Activated CD4-positive, alpha-beta T cell treated with anti-CD3 and anti-CD28 coated beads, Interleukin-2, amount 10 ng/mL, durations not matched to agents 7 days and 5 days (primary cell): Measurements from ENCODE around the gene CNOT8. TPM values are rescaled to one million over a fixed set of nuclear protein-coding genes. Genes with fewer than 3 reads are reported as not detected.

Experiments
- CTCF ChIA-PET: fragments of 350-600 bp; sonication (Branson Sonifier 250); formaldehyde crosslinking; loops from one replicate; lab custom pipeline; 2021; ENCODE audit warnings: antibody characterized with exemption; lab: Charles Lee
- POLR2A ChIA-PET: fragments of 350-600 bp; sonication (Branson Sonifier 250); formaldehyde crosslinking; loops from one replicate; lab custom pipeline; 2021; ENCODE audit warnings: antibody characterized with exemption; lab: Charles Lee
- DNase-seq: peaks from one replicate; pipeline ENCODE4 v3.0.0-alpha.2; 2020
- H3K27ac Mint-ChIP-seq: one replicate; pipeline ENCODE4 v1.8.0; 2021; ENCODE audit warnings: mild to moderate bottlenecking, moderate library complexity, mixed read lengths
- H3K27me3 Mint-ChIP-seq: one replicate; pipeline ENCODE4 v1.8.0; 2021; ENCODE audit warnings: mixed read lengths
- H3K36me3 Mint-ChIP-seq: one replicate; pipeline ENCODE4 v1.8.0; 2021; ENCODE audit warnings: low read depth, mixed read lengths
- H3K4me1 Mint-ChIP-seq: one replicate; pipeline ENCODE4 v1.8.0; 2021; ENCODE audit warnings: mixed read lengths
- H3K4me3 Mint-ChIP-seq: one replicate; pipeline ENCODE4 v1.8.0; 2021; ENCODE audit warnings: mild to moderate bottlenecking, moderate library complexity, mixed read lengths
- H3K9me3 Mint-ChIP-seq: one replicate; pipeline ENCODE4 v1.8.0; 2021; ENCODE audit warnings: mixed read lengths
- total RNA-seq, 2 experiments: library from RNA; stranded (reverse); gene quantifications; one replicate each; pipeline ENCODE4 v1.2.3, GENCODE V29; 2021

CNOT8 gene
- total RNA-seq = 10 to 100 TPM; 78.7 to 84.7 TPM

DNA sequence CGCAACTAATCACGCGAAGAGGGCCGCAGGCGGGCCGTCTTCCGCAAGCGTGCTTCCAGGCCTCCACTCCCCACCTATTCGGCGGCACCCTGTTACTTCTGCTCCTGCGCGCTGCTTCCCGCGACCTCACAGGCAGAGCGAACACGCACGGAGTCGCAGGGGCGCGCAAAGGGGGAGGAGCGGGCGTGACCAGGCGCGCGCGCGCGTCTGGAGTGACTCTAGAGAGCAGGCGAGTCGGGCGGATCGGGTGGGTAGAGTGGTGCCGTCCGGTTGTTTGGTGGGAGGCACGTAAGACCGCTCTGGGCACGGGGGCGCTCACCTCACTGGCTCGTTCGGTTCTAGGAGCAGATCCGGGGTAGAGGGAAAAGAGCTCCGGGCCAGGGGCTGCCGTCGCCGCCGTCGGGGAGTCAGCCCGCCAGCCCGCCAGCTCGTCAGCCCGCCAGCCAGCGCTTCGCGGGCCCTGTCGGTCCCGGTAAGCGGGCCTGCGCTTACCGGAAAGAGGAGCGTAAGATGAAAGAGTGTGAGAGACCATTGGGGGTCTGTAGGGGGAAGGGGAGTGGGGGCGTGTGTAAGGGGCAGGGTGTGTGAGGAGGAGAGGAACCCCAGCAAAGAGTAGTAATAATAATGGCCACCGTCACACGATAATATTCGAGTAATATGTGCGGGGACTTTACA is at the start of gene CNOT8:
TSS of gene CNOT8 (plus strand) at position 331 of the 675 bp plus-strand sequence. CDS start 4,652 bp downstream, outside the sequence.
- Mint-ChIP-seq H3K36me3 (peaks cover 36% of the 10 kb centered on the region), H3K4me1 (peaks cover 43% of the 10 kb centered on the region), H3K27me3 (no peaks in the 10 kb centered on the region), H3K9me3 (no peaks in the 10 kb centered on the region), H3K4me3 (peak within 1 kb of the TSS; percentile 88), H3K27ac (peak within 1 kb of the TSS; percentile 99)
- ChIA-PET POLR2A (no interaction called here), CTCF (no interaction called here)
- DNase-seq = peak; percentile 97

DNA sequence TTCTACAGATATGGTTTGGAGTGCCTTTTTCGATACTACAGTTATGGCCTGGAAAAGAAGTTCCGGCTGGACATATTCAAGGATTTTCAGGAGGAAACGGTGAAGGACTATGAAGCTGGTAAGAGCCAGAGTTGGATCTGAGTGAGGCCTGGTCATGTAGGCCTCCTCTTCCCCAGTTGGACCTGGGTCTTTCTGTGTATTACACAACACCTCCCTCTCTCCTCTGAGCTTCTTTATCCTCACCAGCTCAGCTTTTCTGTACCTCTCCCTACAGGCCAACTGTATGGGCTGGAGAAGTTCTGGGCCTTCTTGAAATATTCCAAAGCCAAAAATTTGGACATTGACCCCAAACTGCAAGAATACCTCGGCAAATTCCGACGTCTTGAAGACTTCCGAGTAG is 47.2 kb upstream of the CNOT8 start:
- H3K27ac Mint-ChIP-seq = no peak overlapping the region
- H3K4me1 Mint-ChIP-seq = peaks cover 37% of the 10 kb centered on the region
- H3K9me3 Mint-ChIP-seq = no peaks in the 10 kb centered on the region
- no peaks in the 10 kb centered on the region for H3K27me3 Mint-ChIP-seq
- peaks cover 71% of the 10 kb centered on the region for H3K36me3 Mint-ChIP-seq
- H3K4me3 Mint-ChIP-seq = no peak overlapping the region
- DNase-seq = no peak
- ChIA-PET CTCF (interaction anchor here (1.7 kb wide), 1 partner anchor 161 kb away, joined by 5 read pairs; no protein-coding TSS in a partner anchor), POLR2A (no interaction called here)

DNA sequence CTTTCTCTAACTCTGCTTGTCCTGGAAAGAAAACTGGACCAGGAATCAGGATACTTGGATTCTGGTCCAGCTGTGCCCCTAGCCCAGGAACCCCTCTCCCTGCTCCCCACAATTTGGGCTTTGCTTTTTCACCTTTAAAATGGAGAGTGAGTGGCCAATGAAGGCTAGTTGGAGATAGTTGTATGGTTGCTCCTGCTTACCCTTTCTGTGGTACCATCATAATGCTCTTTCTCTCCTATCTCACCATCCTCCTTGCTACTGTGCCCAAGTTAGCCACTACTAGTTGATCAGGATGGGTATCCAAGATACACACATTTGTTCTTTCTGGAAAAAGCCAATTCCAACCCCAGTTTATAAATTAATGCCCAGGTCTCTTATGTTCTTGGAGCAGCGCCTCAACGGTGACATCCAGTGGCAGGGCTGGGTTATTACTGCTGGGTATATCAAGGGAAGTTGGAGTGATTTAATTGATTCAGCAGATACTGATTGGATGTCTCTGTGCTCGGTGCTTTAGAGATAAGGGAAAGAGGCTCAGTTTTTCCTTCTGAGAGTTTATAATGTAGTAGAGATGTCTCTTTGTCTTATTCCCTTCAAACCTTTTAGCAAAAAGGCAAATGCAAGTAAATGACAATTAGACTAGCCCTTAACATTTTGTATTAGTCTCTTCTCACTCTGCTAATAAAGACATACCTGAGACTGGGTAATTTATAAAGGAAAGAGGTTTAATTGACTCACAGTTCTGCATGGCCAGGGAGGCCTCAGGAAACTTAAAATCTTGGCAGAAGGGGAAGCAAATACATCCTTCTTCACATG is 46.6 kb upstream of the CNOT8 start:
- ChIA-PET CTCF (interaction anchor here (1.7 kb wide), 1 partner anchor 162 kb away, joined by 5 read pairs; no protein-coding TSS in a partner anchor), POLR2A (no interaction called here)

DNA sequence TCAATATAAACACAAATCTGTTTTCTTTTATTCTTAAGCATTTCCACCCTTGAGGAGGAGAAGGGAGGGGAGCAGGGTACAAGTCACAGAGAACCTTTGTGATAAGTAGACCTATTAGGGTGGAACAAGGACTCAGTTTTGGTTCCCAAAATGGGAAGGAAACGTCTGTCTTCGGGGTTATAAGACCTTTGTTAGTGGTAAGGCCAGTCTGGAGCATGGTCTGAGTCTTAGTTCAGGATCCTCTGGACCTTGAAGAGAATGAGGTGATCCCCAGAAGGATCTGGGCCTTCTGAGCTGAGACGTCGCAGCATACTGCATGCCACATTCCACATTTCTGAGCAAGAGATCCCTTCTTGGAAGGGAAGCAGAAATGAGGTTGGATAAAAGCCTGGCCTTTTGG is 45.3 kb upstream of the CNOT8 start:
- CTCF ChIA-PET = no interaction called here
- Mint-ChIP-seq H3K9me3 (no peaks in the 10 kb centered on the region), H3K27ac (peak overlapping the region; percentile 87), H3K4me1 (peaks cover 39% of the 10 kb centered on the region), H3K4me3 (no peak overlapping the region), H3K36me3 (peaks cover 69% of the 10 kb centered on the region), H3K27me3 (no peaks in the 10 kb centered on the region)
- POLR2A ChIA-PET = no interaction called here
- DNase-seq = no peak

More for the DNA sequence above, 46.6 kb upstream of the CNOT8 start:
- DNase-seq = peak; percentile 71
- H3K27me3 Mint-ChIP-seq = no peaks in the 10 kb centered on the region
- no peak overlapping the region for H3K4me3 Mint-ChIP-seq
- peaks cover 69% of the 10 kb centered on the region for H3K36me3 Mint-ChIP-seq
- H3K27ac Mint-ChIP-seq = peak overlapping the region; percentile 65
- peaks cover 37% of the 10 kb centered on the region for H3K4me1 Mint-ChIP-seq
- no peaks in the 10 kb centered on the region for H3K9me3 Mint-ChIP-seq

DNA sequence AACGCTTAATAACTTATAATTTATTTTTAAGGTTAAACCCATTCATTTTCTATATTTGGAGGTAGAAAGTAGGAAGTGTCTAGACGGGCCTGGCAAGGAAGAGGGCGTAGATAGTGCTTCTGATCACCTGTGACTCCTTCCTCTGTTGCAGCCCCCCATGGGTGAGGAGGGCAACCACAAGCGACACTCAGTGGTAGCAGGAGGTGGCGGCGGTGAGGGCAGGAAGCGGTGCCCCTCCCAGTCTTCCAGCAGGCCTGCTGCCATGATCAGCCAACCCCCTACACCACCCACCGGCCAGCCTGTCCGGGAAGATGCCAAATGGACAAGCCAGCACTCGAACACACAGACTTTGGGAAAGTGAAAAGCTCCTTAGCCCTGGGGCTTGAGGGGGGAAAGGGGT is 44.7 kb upstream of the CNOT8 start:
- H3K36me3 Mint-ChIP-seq = peaks cover 67% of the 10 kb centered on the region
- peak overlapping the region; percentile 87 for H3K27ac Mint-ChIP-seq
- H3K9me3 Mint-ChIP-seq = no peaks in the 10 kb centered on the region
- no peaks in the 10 kb centered on the region for H3K27me3 Mint-ChIP-seq
- CTCF ChIA-PET = no interaction called here
- peak; percentile 45 for DNase-seq
- peaks cover 40% of the 10 kb centered on the region for H3K4me1 Mint-ChIP-seq
- no peak overlapping the region for H3K4me3 Mint-ChIP-seq
- POLR2A ChIA-PET = no interaction called here

DNA sequence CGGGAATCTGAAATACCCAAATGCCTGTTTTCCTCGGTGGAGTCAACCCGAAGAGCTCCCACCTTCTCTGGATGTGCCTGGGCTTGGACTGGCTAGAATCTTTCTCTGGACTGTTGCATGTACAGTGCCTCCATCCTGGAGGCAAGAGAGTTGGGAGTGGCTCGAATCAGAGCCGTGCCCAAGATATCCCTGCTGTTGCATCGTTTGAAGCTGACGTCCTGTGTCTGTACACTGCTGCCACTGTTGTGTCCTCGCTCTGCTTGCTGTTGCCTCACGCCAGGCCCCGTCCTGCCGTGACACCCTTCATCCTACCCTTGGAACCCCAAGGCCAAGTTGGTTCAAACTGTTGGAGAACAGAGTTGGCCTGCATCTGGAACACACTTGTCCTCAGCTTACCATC is 43.4 kb upstream of the CNOT8 start:
- Mint-ChIP-seq H3K36me3 (peaks cover 59% of the 10 kb centered on the region), H3K27ac (peak overlapping the region; percentile 57), H3K9me3 (no peaks in the 10 kb centered on the region), H3K4me3 (no peak overlapping the region), H3K4me1 (peaks cover 49% of the 10 kb centered on the region), H3K27me3 (no peaks in the 10 kb centered on the region)
- ChIA-PET CTCF (interaction anchor here (0.7 kb wide), 1 partner anchor 102 kb away, joined by 3 read pairs; no protein-coding TSS in a partner anchor), POLR2A (no interaction called here)
- DNase-seq = no peak

DNA sequence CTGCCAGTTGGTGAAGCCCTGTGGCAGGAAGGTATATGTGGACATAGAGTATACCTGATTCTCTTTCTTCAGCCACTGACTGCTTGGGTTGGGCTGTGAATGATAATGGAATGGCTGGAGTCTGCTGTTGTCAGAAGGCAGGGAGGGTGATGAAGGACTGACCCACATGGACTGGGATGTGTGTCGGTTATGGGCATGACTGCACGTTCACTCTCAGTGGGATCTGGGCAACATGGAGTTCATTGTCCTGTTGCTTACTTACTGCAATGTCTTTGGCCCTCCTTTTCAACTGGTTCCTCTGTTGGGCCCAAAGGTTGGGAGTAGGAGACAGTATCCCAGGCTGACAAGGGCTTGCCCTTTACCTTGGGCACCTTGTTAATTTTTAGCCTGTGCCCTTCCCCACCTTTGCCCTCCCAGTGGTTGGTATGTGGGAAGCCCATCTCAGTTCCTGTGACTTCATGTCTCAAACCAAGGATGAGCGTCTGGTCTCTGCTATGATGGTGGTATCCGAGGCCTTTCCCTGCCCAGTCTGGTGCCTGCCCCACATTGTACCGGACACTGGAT is 42.7 kb upstream of the CNOT8 start:
- H3K9me3 Mint-ChIP-seq = no peaks in the 10 kb centered on the region
- peaks cover 58% of the 10 kb centered on the region for H3K36me3 Mint-ChIP-seq
- H3K4me1 Mint-ChIP-seq = peaks cover 49% of the 10 kb centered on the region
- H3K27me3 Mint-ChIP-seq = no peaks in the 10 kb centered on the region
- ChIA-PET CTCF (no interaction called here), POLR2A (no interaction called here)
- no peak overlapping the region for H3K4me3 Mint-ChIP-seq
- peak overlapping the region; percentile 41 for H3K27ac Mint-ChIP-seq
- no peak for DNase-seq

DNA sequence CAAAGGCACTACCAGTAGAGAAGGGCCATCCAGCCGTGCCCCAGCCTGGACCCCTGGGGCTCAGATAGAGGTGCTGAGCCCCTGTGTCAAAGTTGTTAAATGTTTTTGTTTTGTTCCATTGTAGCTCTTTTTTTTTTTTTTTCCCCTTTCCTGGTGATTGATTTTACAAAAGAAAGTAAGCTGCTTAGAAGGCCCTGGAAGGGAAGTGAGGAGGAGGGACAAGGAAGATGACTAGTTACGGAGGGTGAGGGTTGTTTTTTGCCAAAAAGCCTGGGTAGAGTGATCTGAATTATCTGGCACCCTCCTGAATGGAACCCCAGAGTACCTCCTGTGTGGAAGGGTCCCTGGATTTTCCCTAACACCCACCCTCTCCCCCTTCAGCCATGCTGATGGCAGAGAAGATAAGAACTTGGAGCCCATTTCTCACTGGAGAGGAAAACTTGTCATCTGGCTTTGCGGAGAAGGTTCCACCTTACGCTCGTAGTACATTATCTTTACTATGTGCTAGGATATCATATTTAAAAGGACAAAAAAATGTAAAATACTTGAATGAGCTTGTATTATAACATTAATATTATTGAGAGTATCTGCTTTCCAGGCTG is 41.4 kb upstream of the CNOT8 start:
- Mint-ChIP-seq H3K36me3 (peaks cover 52% of the 10 kb centered on the region), H3K27me3 (no peaks in the 10 kb centered on the region), H3K27ac (peak overlapping the region; percentile 60), H3K4me1 (peaks cover 51% of the 10 kb centered on the region), H3K9me3 (no peaks in the 10 kb centered on the region), H3K4me3 (no peak overlapping the region)
- ChIA-PET POLR2A (no interaction called here), CTCF (interaction anchor here (0.6 to 1.0 kb wide), 4 partner anchors 12 to 640 kb away, joined by 3 to 8 read pairs (median 3); no protein-coding TSS in a partner anchor)
- DNase-seq = no peak

DNA sequence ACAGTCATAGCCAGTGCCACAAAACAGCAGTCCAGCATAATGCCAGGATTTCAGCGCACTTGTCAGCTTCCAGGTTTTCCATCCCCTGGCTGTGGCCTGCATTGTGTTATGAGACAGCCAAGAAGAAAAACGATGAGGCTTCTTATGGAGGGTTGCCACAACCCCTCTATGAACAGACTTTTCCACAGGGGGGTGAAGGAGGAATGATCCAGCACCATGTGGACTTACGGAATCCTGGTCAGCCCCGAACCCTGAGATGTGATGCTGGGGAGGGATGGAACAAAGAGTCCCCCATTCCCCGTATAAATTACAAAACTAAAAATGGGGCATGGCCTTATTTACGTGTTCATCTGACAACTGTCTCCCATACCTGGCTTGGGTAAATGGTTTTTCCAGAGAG is 40.6 kb upstream of the CNOT8 start:
- CTCF ChIA-PET = interaction anchor here (1.0 kb wide), 1 partner anchor 12 kb away, joined by 3 read pairs; no protein-coding TSS in a partner anchor
- no peaks in the 10 kb centered on the region for H3K27me3 Mint-ChIP-seq
- H3K27ac Mint-ChIP-seq = no peak overlapping the region
- DNase-seq = no peak
- H3K9me3 Mint-ChIP-seq = no peaks in the 10 kb centered on the region
- no peak overlapping the region for H3K4me3 Mint-ChIP-seq
- POLR2A ChIA-PET = no interaction called here
- H3K4me1 Mint-ChIP-seq = peaks cover 43% of the 10 kb centered on the region
- peaks cover 50% of the 10 kb centered on the region for H3K36me3 Mint-ChIP-seq

DNA sequence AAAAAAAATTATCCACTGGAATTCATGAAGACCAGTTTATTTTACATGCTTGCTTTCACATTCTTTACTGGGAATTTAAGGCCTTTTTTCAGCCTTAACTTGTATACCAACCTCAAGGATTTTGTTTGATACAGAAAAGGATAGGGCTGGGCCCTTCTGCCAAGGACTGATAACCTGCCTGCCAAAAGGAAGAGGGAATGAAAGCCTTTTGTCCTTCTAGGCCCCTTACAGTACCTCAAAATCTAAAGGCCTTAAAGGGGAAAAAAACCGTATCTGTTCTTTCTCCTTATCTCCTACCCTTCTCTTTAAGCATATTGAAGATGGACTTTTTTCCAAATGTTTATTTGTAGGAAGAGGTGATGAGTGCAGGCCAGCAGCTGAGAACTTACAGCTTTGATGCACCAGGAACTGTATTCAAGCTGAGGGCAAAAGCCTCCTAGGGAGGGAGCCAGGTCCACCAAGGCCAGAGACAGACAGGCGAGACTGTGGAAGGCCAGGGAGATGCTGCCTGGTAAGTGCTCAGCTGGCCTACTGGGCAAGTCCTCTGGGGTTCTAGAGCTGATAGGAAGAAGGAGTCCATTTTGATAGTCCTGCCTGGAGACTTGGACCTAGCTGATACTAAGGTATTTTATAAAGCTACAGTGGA is 39.8 kb upstream of the CNOT8 start:
- ChIA-PET POLR2A (no interaction called here), CTCF (interaction anchor here (0.6 kb wide), 1 partner anchor 16 kb away, joined by 3 read pairs; no protein-coding TSS in a partner anchor)
- Mint-ChIP-seq H3K4me3 (no peak overlapping the region), H3K27me3 (no peaks in the 10 kb centered on the region), H3K27ac (peak overlapping the region; percentile 2), H3K9me3 (no peaks in the 10 kb centered on the region), H3K4me1 (peaks cover 36% of the 10 kb centered on the region), H3K36me3 (peaks cover 48% of the 10 kb centered on the region)
- DNase-seq = no peak

DNA sequence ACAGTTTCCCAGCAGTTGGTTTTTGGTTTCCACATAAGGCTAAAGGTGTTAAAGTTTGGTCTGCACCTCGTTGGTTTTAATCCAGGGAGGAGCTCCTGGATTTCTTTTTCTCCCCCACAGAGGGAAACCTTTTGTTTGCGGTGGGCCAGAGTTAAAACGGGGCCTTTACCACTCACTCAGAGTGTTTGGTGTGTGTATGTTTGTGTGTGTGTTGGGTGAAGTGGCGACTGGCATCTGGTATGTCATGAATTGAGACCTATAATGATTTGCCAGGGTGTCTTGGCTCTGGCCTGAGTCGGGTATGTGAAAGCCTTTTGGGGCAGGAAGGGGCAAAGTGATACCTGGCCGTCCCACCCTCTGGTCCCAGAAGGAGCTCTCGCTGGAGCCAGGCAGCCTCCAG is 38.9 kb upstream of the CNOT8 start:
- no peak overlapping the region for H3K4me3 Mint-ChIP-seq
- H3K36me3 Mint-ChIP-seq = peaks cover 44% of the 10 kb centered on the region
- no peaks in the 10 kb centered on the region for H3K27me3 Mint-ChIP-seq
- no peaks in the 10 kb centered on the region for H3K9me3 Mint-ChIP-seq
- CTCF ChIA-PET = interaction anchor here (0.6 kb wide), 1 partner anchor 142 kb away, joined by 3 read pairs; no protein-coding TSS in a partner anchor
- peaks cover 28% of the 10 kb centered on the region for H3K4me1 Mint-ChIP-seq
- no peak for DNase-seq
- H3K27ac Mint-ChIP-seq = peak overlapping the region; percentile 75
- POLR2A ChIA-PET = no interaction called here

DNA sequence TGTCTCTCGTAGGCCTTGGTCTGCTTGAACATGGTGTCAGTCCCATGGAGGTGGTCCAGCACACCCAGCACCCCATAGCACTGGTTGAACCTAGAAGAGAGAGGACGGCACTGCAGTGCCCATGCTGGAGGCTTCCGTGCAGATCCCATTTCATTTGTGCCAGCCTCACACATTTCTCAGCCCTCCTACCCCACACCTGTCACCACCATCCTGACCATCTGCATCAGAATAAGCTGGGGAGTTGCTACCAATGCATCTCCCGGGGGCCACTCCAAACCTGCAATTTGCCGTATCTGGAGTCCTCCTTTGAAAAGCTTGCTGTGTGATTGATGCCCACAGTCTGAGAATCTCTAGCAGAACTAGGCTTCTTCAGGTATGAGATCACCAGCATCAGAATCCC is 38.0 kb upstream of the CNOT8 start:
- Mint-ChIP-seq H3K36me3 (peaks cover 38% of the 10 kb centered on the region), H3K9me3 (no peaks in the 10 kb centered on the region), H3K27me3 (no peaks in the 10 kb centered on the region), H3K4me1 (peaks cover 20% of the 10 kb centered on the region), H3K27ac (peak overlapping the region; percentile 46), H3K4me3 (no peak overlapping the region)
- DNase-seq = no peak
- POLR2A ChIA-PET = no interaction called here
- CTCF ChIA-PET = interaction anchor here (0.6 kb wide), 1 partner anchor 143 kb away, joined by 3 read pairs; no protein-coding TSS in a partner anchor
